NB4 (cell line): ENCODE measurements around the gene TASP1.

ENCODE experiments used
- MYC ChIP-seq: IDR thresholded peaks from 2 replicates; pipeline ENCODE4 v1.6.1; 2011; ENCODE audit warnings: low read depth, low read length
- POLR2A ChIP-seq: IDR thresholded peaks from 2 replicates; pipeline ENCODE4 v1.6.1; 2011; ENCODE audit warnings: mild to moderate bottlenecking; ENCODE audit not compliant: insufficient read length; ENCODE audit errors: extremely low read depth
- TF ChIP-seq, protein P1 (sequence below): IDR thresholded peaks from one replicate; pipeline ENCODE4 v1.5.1; 2012; ENCODE audit warnings: low read depth, low read length

GRCh38 chr20:13485576-13485975, 153.2 kb downstream of the TASP1 start:
- TF ChIP-seq, protein P1, sequence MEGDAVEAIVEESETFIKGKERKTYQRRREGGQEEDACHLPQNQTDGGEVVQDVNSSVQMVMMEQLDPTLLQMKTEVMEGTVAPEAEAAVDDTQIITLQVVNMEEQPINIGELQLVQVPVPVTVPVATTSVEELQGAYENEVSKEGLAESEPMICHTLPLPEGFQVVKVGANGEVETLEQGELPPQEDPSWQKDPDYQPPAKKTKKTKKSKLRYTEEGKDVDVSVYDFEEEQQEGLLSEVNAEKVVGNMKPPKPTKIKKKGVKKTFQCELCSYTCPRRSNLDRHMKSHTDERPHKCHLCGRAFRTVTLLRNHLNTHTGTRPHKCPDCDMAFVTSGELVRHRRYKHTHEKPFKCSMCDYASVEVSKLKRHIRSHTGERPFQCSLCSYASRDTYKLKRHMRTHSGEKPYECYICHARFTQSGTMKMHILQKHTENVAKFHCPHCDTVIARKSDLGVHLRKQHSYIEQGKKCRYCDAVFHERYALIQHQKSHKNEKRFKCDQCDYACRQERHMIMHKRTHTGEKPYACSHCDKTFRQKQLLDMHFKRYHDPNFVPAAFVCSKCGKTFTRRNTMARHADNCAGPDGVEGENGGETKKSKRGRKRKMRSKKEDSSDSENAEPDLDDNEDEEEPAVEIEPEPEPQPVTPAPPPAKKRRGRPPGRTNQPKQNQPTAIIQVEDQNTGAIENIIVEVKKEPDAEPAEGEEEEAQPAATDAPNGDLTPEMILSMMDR: no peak
- TF ChIP-seq MYC (no peak), POLR2A (no peak)
